ENCODE data around the gene NADSYN1. TPM values are rescaled to one million over a fixed set of nuclear protein-coding genes. Genes with fewer than 3 reads are reported as not detected.
A peak's percentile ranks its signal among the peaks of the same experiment; 100 is the strongest.

Gene NADSYN1
- total RNA-seq, 1 donor from 2014 or later, result 67.7 TPM

GRCh38 chr11:71433648-71434450 lies 19.2 kb upstream of the NADSYN1 start:
- peak; percentile 60 for ATAC-seq

- ATAC-seq, result no peak
Measured at GRCh38 chr11:71434576-71435130, 18.4 kb upstream of the NADSYN1 start.

GRCh38 chr11:71435278-71435951 lies 17.6 kb upstream of the NADSYN1 start:
- no peak for ATAC-seq

- no peak for ATAC-seq
Measured at GRCh38 chr11:71436861-71437260, 16.1 kb upstream of the NADSYN1 start.

GRCh38 chr11:71437399-71437798 lies 15.6 kb upstream of the NADSYN1 start:
- ATAC-seq, result no peak

- ATAC-seq, result no peak
Measured at GRCh38 chr11:71437879-71438278, 15.1 kb upstream of the NADSYN1 start.

- no peak for ATAC-seq
Measured at GRCh38 chr11:71438650-71439049, 14.4 kb upstream of the NADSYN1 start.

- no peak for ATAC-seq
Measured at GRCh38 chr11:71440021-71440755, 12.8 kb upstream of the NADSYN1 start.

GRCh38 chr11:71441251-71441650 lies 11.8 kb upstream of the NADSYN1 start:
- ATAC-seq, result no peak

GRCh38 chr11:71442123-71442522 lies 10.9 kb upstream of the NADSYN1 start:
- ATAC-seq, result no peak

- no peak for ATAC-seq
Measured at GRCh38 chr11:71442880-71443279, 10.1 kb upstream of the NADSYN1 start.

GRCh38 chr11:71443736-71444445 lies 9.1 kb upstream of the NADSYN1 start:
- no peak for ATAC-seq

GRCh38 chr11:71444811-71445210 lies 8.2 kb upstream of the NADSYN1 start:
- ATAC-seq, result no peak

- no peak for ATAC-seq
Measured at GRCh38 chr11:71446150-71446549, 6.9 kb upstream of the NADSYN1 start.

- ATAC-seq, result peak; percentile 78
Measured at GRCh38 chr11:71446942-71447688, 5.9 kb upstream of the NADSYN1 start.

- ATAC-seq, result peak; percentile 23
Measured at GRCh38 chr11:71447791-71448256, 5.2 kb upstream of the NADSYN1 start.

- ATAC-seq, result peak; percentile 77
Measured at GRCh38 chr11:71448257-71449171, 4.5 kb upstream of the NADSYN1 start, which contains the start of gene DHCR7. TSS of gene DHCR7 (minus strand) at chr11:71448393. CDS start at chr11:71444952, 3,441 bp downstream.

- no peak for ATAC-seq
Measured at GRCh38 chr11:71449596-71449995, 3.4 kb upstream of the NADSYN1 start.

- no peak for ATAC-seq
Measured at GRCh38 chr11:71450507-71450906, 2.5 kb upstream of the NADSYN1 start.

GRCh38 chr11:71450939-71451338 lies 2.1 kb upstream of the NADSYN1 start:
- no peak for ATAC-seq

All from esophagus mucosa (tissue), 1 donor.